CD4-positive, alpha-beta T cell treated with Interleukin-2 at 100 ng/mL for 4 hours (primary cell): ENCODE data around the gene PMPCA.

Experiments used
- DNase-seq: peaks from one replicate; pipeline ENCODE4 v3.0.0-alpha.2; 2020; ENCODE audit warnings: low spot score

PMPCA gene

DNA sequence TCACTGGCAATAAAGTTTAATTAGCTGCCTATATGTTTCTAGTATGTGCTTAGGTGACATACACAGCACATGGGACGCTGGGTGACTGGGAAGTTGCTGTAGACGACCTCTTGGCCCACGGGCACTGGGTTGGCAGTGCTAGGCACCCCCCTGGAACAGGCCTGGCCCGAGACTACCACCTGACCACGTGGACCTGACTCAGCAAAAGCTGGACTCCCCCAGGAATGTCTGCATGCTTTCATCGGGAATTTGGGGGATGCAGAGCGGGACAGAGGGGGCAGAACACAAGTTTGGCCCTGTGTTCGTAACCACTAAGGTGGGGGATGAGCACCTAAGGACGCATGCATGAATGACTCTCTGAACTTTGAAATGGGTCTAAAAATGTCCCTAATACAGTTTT, 45.8 kb downstream of the PMPCA start:
- no peak for DNase-seq

DNA sequence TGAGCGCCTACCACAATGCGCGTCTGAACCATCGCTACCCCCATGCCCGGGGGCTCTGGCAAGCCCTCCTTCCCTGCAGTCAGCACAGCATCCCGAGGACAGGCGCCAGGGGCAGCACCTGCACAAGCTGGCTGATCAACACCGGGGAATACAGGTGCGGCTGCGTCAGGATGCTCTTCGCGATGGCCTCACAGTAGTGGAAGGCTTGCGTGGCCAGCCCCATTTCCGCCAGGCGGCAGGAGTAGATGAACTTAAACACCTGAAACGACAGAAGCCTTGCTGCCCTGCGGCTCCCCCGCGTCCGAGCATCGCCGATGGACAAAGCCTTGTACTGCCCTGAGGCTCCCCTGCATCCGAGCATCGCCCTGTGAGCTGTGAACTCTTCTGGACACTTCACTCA, 46.9 kb downstream of the PMPCA start:
- DNase-seq = no peak

DNA sequence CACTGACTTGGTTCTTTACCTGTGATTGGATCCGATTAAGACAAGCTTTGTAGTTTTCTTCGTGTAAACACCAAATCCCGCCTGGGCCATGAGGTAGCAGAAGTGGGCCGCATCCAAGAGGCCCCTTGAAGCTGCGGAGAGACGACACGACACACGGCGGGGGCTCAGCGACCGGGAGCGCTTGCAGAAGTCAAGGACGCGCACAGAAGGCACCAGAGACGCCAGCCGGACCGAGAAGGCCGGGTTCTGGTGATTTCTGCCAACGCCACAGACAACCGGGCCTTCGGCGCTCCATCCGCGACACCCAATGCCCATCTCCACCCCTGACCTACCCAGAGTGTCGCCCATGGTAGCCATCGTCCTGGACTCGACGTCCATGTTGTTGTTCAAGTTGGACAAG, 49.0 kb downstream of the PMPCA start:
- no peak for DNase-seq

DNA sequence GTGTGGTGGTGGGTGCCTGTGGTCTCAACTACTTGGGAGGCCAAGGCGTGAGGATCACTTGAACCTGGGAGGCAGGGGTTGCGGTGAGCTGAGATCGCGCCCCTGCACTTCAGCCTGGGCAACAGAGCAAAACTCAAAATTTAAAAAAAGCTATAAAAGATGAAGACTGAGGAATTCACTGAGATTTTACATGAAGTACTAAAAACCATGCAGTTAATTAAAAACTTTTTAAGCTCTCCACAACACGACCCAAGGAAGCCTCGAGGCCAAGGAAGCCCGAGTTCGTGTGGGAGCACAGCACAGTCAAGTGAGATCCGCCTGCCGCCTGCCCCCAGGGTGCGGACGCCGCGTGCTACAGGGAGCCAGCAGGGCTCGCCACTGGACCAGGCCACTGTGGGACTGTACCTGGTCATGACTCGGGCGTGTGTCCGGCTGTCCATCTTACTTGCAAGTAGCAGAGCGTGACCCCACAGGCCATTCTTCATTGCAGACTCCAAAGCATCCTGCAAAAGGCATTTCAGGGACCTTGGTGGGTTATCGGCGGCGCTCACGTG, 50.4 kb downstream of the PMPCA start:
- DNase-seq = no peak

DNA sequence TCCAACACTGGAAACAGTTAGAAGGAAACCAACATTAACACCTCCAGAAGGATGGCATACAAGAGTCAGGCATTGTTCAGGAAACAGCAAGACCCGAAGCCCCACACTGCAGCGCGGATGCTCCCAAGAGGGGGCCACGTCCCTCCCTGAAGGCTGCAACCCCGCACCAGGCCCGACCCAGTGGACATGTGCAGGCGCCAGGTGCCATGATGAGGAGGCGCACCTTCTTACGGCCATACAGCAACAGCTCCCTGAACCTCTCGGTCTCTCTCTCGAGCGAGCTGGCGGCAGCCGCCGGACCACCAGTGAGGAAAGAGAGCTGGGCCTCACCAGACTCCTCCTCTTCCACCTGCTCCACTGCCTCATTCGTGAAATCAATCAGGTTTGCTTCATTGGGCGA, 52.2 kb downstream of the PMPCA start:
- no peak for DNase-seq

DNA sequence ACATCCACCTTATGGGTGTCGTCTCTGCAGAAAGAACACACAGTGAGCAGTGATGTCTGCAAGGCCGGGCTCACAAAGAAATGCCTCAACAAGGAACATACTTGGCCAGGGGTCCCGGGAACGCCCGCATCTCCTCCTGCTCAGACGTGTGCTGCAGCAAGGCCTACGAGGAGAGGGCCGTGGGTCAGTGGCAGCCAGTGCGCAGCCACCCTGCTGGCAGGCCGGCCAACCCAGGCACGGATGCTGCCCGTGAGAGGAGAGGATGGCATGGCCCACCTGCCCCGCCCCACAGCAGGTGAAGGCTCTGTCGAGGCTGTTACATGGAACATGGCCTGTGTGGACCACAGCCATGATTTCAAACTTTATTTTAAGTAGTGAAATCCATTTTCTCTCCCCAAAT, 53.1 kb downstream of the PMPCA start:
- no peak for DNase-seq

DNA sequence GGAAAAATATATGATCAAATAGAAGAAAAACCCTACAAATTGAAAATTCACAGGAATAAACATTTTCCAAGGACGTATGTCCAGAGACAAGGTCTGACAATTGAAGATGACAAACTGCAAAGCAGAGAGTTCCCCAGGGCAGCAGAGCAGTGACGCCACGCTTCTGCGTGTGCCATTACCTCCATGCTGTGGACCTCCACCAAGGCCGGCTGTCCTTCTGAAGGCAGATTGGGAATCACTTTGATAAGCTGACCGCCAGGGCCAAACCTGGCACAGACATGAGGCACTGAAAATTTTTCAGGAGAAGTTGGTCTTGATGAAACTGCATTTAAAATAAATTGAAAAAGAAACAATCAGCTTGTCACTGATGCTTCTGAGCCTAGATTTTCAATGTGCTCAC, 53.8 kb downstream of the PMPCA start:
- no peak for DNase-seq

DNA sequence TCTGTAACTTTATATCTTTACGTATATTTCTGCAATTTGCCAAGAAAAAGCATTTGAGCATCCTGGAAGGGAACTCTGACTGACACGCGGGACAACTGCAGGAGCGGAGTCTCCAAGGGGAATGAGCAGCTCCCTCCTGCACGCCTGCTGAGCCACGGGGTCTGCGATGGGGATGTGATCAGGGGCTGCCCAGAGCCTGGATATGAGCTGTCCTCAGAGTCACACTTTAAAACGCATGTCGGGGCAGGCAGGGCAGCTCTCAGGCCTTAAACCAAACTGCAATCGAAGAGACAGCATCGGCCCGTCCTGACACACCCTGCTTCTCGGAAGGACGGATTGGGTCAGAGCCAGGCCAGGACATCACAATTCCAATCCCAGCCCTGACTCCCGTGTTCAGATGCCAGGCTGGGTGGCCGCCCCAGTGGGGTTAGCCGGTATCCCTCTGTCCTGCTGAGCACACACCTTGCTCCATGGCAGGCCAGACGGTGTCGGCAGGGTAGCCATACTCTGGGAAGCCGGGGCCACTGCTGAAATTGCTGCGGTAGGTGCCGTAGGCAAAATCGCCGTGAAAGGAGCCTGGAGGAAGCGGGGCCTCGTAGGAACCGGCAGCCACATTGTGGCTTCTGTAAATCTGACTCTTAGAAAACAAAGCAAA, 55.2 kb downstream of the PMPCA start:
- DNase-seq = no peak

DNA sequence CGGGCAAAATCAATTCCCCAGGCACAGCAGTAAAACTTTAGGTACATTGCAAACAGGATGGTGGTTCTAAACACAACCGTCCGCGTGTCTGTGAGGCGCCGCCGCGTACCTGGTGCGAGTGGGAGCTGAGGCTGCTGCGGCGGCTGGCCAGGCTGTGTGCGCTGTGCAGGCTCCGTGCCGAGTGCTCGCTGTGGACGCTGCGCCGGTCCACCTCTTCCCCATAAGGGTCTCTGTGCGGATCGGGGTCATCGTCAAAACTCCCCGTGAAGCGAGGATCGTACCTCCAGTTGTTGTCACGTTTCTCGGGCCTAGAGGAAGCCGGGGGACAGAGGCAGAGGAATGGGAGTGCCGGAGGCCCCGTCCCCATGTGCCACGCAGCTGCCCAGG, 55.7 kb downstream of the PMPCA start:
- DNase-seq = no peak

DNA sequence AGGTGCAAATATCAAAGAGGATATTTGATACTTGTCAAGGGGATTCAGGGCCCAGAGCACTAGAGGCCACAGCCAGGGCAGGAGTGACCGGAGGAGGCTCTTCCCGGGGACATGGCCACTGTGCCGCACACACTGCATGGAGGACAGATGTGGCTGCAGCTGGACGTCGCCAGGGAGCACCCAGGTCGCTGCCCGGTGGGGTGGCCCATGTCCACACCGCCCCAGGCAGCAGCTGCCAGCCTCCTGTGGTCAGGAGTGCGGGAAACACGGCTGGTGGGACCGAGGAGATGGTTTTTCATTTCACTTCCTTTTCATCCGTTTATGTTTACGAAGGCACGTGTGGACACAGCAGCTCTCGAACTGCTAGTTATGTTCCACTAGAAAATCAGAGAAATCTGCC, 57.3 kb downstream of the PMPCA start:
- DNase-seq = no peak

DNA sequence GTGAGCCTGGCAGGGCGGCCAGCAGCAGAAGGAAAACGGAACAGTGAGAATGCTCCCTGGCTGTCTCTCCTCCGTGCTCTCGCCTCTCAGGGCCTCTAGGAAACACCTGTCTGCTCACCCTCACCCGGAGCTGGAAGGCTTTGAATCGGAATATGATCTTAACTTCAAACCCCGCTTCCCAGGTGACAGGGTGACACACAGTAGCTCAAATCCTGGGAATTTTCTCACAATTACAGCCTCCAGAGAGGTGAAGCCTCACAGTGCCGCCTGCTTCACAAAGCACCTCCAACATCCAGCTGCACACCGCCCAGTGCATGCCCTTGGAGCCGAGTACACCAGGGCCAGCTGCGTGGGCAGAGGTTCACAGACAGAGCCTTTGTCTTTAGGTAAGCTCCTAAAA, 59.9 kb downstream of the PMPCA start:
- no peak for DNase-seq

DNA sequence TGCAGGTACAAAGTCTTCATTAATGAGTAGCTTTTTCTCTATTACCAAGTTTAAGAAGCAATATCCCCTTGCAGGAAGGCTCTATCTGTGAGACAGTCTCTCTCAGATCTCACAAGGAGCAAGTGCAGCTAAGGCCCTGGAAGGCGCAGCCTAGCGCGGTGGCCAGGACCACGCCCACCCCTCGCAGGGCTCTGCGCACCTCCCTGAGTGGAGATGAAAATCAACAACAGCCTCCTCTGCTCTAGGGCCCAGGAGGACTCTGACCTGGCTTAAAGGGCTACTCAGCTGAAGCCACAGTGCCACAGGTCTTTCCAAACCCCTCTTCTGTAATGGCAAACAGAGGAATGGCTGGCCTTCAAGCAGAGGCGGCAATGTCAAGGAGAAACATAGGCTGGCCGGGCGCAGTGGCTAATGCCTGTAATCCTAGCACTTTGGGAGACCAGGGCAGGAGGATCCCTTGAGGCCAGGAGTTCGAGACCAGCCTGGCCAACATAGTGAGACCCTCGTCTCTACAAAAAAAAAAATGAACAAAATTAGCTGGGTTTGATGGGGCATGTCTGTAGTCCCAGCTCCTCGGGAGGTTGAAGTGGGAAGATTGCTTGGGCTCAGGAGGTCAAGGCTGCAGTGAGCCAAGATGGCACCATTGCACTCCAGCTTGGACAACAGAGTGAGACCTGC, 60.5 kb downstream of the PMPCA start:
- no peak for DNase-seq

DNA sequence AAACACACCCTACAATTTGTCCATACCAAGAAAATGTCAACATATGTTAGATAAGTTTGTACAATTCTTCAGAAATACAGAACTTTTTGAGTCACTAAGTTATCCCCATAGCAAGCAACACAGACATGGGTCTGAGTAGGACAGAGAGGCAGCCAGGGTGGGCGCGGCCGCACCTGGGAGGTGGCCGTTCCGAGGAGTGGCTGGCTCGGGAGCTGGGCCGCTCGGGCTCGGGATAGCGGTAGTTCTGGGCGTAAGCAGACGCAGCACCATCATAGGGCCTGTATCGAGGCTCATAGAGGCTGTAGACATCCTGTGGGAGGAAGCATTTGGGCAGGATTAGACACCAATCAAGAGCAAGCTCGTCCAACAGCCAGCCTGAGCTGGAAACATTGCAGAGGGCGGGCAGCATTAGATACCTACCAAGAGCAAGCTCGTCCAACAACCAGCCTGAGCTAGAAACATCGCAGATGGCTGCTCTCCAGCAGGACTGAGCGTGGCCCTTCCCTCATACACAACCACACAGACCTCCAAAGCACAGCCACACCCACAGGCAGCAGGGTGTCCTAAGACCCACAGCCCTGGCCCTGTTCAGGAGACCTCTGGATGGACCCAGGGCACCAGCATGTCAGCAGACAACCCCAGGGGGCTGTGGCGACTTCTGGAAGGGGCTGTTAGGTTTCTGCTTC, 61.5 kb downstream of the PMPCA start:
- no peak for DNase-seq

DNA sequence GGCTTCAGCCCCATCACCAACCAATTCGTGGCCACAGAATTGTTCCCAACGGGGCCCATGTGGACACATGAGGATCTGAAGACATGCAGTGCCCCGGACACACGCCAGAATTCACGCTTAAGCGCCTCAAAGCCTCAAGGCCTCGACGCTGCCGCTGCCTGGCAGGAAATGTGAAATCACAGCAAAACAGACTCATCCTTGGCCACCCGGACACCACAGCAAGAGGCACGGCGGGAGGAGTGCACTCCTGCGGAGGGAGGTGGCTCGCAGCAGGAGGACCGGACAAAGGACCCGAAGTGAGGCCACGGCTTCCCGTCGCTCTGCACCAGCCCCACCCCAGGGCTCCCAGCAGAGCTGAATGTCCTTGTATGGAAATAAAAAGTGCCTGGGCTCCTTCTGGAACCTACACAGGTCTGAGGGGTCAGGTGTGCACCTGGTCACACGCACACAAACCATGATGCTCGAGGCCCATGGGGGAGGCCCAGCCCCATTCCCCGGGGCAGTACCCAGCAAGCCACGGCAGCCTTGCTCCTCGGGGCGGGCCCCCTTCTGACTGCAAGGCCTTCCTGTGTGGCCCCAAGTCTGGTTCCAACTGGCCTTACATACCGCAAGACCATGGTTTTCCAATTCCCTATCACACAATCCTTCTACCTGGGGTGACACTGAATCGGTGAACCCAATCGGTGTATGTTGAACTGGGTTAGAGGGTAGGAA, 62.3 kb downstream of the PMPCA start:
- no peak for DNase-seq

DNA sequence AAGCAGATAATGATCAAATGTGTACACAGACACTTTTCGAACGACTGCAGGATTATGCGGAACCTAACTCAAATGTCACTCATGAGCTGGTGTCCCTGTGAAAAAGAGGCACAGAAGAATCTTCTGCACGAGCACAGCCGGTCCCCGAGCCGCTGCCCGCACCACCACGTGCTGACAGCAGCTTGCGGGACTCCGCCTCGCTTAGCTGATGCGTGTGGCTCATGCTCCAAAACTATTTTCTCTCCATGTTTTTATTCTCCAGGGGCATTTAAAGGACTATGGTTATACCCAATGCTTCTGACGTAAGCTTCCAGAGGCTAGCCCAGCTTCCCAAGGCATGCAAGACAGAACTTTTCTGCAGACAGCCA, 62.9 kb downstream of the PMPCA start:
- no peak for DNase-seq
